ENCODE data around the gene RMDN2. TPM values are rescaled to one million over a fixed set of nuclear protein-coding genes. Genes with fewer than 3 reads are reported as not detected.
"Not testable (repeated sequence)": the region's sequence is repeated elsewhere in the genome, so short reads cannot be mapped to it uniquely, and the experiment has no call there.

Gene RMDN2
- total RNA-seq, 1 donor from 2014 or later: 5.1 TPM

DNA sequence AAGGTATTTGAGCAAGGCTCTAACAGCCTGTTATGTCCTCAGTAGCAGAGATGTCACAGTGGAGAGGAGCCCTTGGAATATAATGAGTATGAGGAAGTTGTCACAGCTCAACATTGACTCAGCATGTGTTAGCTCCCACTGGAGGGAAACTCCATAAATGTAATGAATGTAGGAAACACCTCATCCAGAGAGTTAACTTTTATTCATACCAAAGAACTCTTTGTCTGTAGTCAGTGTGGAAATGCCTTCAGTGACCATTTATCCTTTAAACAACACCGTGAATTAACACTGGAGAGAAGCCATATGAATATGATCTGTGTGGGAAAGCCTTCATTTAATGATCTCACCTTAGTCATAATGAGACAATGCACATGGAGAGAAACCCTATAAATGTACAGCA, 91.1 kb downstream of the RMDN2 start:
- H3K4me3 Mint-ChIP-seq (ENCODE audit: unreplicated experiment): no peak overlapping the region
- H3K36me3 Mint-ChIP-seq (ENCODE audit: low read depth, unreplicated experiment): peaks cover 3% of the 10 kb centered on the region
- H3K4me2 ChIP-seq (ENCODE audit: low read length): no peak overlapping the region
- no peak for DNase-seq (ENCODE audit: low read depth)
- H3K79me2 ChIP-seq (ENCODE audit: insufficient read depth, low read length): no peaks in the 10 kb centered on the region
- no peak overlapping the region for H3K27ac Mint-ChIP-seq (ENCODE audit: unreplicated experiment)
- H3K27me3 ChIP-seq (ENCODE audit: insufficient read depth, low read length): no peaks in the 10 kb centered on the region
- no peaks in the 10 kb centered on the region for H4K20me1 ChIP-seq (ENCODE audit: insufficient read depth, low read length)
- no peaks in the 10 kb centered on the region for H3K36me3 ChIP-seq (ENCODE audit: insufficient read depth, low read length)
- no peak overlapping the region for H3K4me3 ChIP-seq (ENCODE audit: insufficient read depth, low read depth, low read length)
- H3K27me3 Mint-ChIP-seq (ENCODE audit: low read depth, unreplicated experiment): no peaks in the 10 kb centered on the region
- TF ChIP-seq EZH2 (IDR thresholded peaks at IDR 0.05; ENCODE audit: insufficient read depth, low read length): no peak
- TF ChIP-seq CTCF (IDR thresholded peaks at IDR 0.05; ENCODE audit: insufficient read depth, low read depth, low read length): no peak
- H2AFZ ChIP-seq (ENCODE audit: low read depth, low read length): no peak overlapping the region
- no peak overlapping the region for H3K9ac ChIP-seq (ENCODE audit: low read length)
- no peak for FAIRE-seq
- peaks cover 5% of the 10 kb centered on the region for H3K4me1 Mint-ChIP-seq (ENCODE audit: low read depth, unreplicated experiment)
- peaks cover under 1% of the 10 kb centered on the region for H3K9me3 Mint-ChIP-seq (ENCODE audit: unreplicated experiment)
- peaks cover 4% of the 10 kb centered on the region for H3K9me3 ChIP-seq (ENCODE audit: insufficient read depth, low read depth, low read length)
- H3K27ac ChIP-seq (ENCODE audit: low read depth, low read length): no peak overlapping the region
- no peaks in the 10 kb centered on the region for H3K4me1 ChIP-seq (ENCODE audit: insufficient read depth, low read length)

GRCh38 chr2:38017836-38018235, 92.7 kb downstream of the RMDN2 start:
- Mint-ChIP-seq H3K27ac (ENCODE audit: unreplicated experiment) (no peak overlapping the region), H3K4me1 (ENCODE audit: low read depth, unreplicated experiment) (peaks cover 5% of the 10 kb centered on the region), H3K4me3 (ENCODE audit: unreplicated experiment) (no peak overlapping the region), H3K27me3 (ENCODE audit: low read depth, unreplicated experiment) (no peaks in the 10 kb centered on the region), H3K36me3 (ENCODE audit: low read depth, unreplicated experiment) (peaks cover 6% of the 10 kb centered on the region), H3K9me3 (ENCODE audit: unreplicated experiment) (peaks cover 5% of the 10 kb centered on the region)
- no peaks in the 10 kb centered on the region for H4K20me1 ChIP-seq (ENCODE audit: insufficient read depth, low read length)
- H3K27me3 ChIP-seq (ENCODE audit: insufficient read depth, low read length): no peaks in the 10 kb centered on the region
- no peaks in the 10 kb centered on the region for H3K79me2 ChIP-seq (ENCODE audit: insufficient read depth, low read length)
- no peak overlapping the region for H3K27ac ChIP-seq (ENCODE audit: low read depth, low read length)
- DNase-seq (ENCODE audit: low read depth) (no peak), FAIRE-seq (no peak)
- H3K4me3 ChIP-seq (ENCODE audit: insufficient read depth, low read depth, low read length): no peak overlapping the region
- H3K9ac ChIP-seq (ENCODE audit: low read length): no peak overlapping the region
- H3K4me1 ChIP-seq (ENCODE audit: insufficient read depth, low read length): no peaks in the 10 kb centered on the region
- no peak overlapping the region for H2AFZ ChIP-seq (ENCODE audit: low read depth, low read length)
- TF ChIP-seq EZH2 (IDR thresholded peaks at IDR 0.05; ENCODE audit: insufficient read depth, low read length) (no peak), CTCF (IDR thresholded peaks at IDR 0.05; ENCODE audit: insufficient read depth, low read depth, low read length) (no peak)
- no peaks in the 10 kb centered on the region for H3K36me3 ChIP-seq (ENCODE audit: insufficient read depth, low read length)
- peaks cover 4% of the 10 kb centered on the region for H3K9me3 ChIP-seq (ENCODE audit: insufficient read depth, low read depth, low read length)
- H3K4me2 ChIP-seq (ENCODE audit: low read length): no peak overlapping the region

- H3K4me1 ChIP-seq (ENCODE audit: insufficient read depth, low read length); H3K79me2 ChIP-seq (ENCODE audit: insufficient read depth, low read length); H2AFZ ChIP-seq (ENCODE audit: low read depth, low read length); H3K27ac Mint-ChIP-seq (ENCODE audit: unreplicated experiment); H3K4me2 ChIP-seq (ENCODE audit: low read length); H3K4me1 Mint-ChIP-seq (ENCODE audit: low read depth, unreplicated experiment); H3K27me3 Mint-ChIP-seq (ENCODE audit: low read depth, unreplicated experiment); H3K36me3 Mint-ChIP-seq (ENCODE audit: low read depth, unreplicated experiment); H3K36me3 ChIP-seq (ENCODE audit: insufficient read depth, low read length); H3K4me3 Mint-ChIP-seq (ENCODE audit: unreplicated experiment); H3K27ac ChIP-seq (ENCODE audit: low read depth, low read length); H3K9ac ChIP-seq (ENCODE audit: low read length); H3K4me3 ChIP-seq (ENCODE audit: insufficient read depth, low read depth, low read length); H3K9me3 Mint-ChIP-seq (ENCODE audit: unreplicated experiment); H4K20me1 ChIP-seq (ENCODE audit: insufficient read depth, low read length); DNase-seq (ENCODE audit: low read depth); FAIRE-seq; H3K27me3 ChIP-seq (ENCODE audit: insufficient read depth, low read length); H3K9me3 ChIP-seq (ENCODE audit: insufficient read depth, low read depth, low read length): not testable (repeated sequence)
Observed at GRCh38 chr2:38020359-38021069, 95.4 kb downstream of the RMDN2 start.

Measured in astrocyte (in vitro differentiated cells and primary cell).